HFFc6 (cell line): ENCODE measurements around the gene SH3TC1. TPM values are rescaled to one million over a fixed set of nuclear protein-coding genes. Genes with fewer than 3 reads are reported as not detected.

ENCODE experiments used
- DNase-seq: peaks from one replicate; pipeline ENCODE4 v3.0.0-alpha.2; 2018
- H3K27ac Mint-ChIP-seq: 2 replicates; pipeline ENCODE4 v1.8.0; 2020; ENCODE audit warnings: mild to moderate bottlenecking, mixed read lengths
- H3K27me3 Mint-ChIP-seq: 2 replicates; pipeline ENCODE4 v1.8.0; 2021; ENCODE audit warnings: mild to moderate bottlenecking, moderate library complexity, mixed read lengths; ENCODE audit not compliant: insufficient read depth
- H3K36me3 Mint-ChIP-seq: 2 replicates; pipeline ENCODE4 v1.8.0; 2021; ENCODE audit warnings: low read depth, mixed read lengths
- H3K4me1 Mint-ChIP-seq: 2 replicates; pipeline ENCODE4 v1.8.0; 2020; ENCODE audit warnings: low read depth, mixed read lengths
- H3K4me3 Mint-ChIP-seq: 2 replicates; pipeline ENCODE4 v1.8.0; 2020; ENCODE audit warnings: mild to moderate bottlenecking, moderate library complexity, mixed read lengths
- H3K9me3 Mint-ChIP-seq: 2 replicates; pipeline ENCODE4 v1.8.0; 2020; ENCODE audit warnings: mild to moderate bottlenecking, mixed read lengths
- total RNA-seq, 6 experiments: library from RNA; stranded (reverse); fragmentation: NEBNext Ultra II Directional; extraction: Animal tissue kit (Norgen Biotek cat#: 25700); gene quantifications; 2 replicates in 1 of 6; 3 replicates in 5 of 6; pipeline ENCODE4 v1.2.3, GENCODE V29; 2021
- TF ChIP-seq, protein P1 (sequence below): fragments of 200-600 bp; sonication (generic); IDR thresholded peaks from 2 replicates; pipeline ENCODE4 v1.5.0; 2021; ENCODE audit warnings: antibody characterized with exemption, mild to moderate bottlenecking

Gene SH3TC1
- total RNA-seq, 6 experiments from 2014 or later = 0.34 to 1.4 (median 0.86) TPM

DNA sequence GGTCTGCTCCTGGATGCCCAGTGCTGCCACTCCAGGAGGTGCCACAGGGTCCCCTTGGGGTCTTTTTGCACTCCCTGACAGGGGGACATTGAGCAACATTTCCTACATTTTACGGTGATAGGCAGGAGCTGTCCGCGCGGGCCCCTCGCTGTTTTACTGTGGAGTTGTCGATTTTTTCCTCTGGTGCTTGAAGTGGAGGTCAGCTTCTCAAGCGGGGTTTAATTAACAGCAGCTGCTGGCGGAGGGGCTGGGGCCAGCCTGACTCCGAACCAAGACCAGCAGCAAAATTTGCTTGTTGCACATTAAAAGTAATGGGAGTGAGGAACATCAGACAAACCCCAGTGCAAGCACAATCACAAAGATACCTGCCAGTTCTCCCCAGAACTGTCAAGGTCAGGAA, 13.2 kb upstream of the SH3TC1 start:
- no peak overlapping the region for H3K4me3 Mint-ChIP-seq
- TF ChIP-seq, protein P1, sequence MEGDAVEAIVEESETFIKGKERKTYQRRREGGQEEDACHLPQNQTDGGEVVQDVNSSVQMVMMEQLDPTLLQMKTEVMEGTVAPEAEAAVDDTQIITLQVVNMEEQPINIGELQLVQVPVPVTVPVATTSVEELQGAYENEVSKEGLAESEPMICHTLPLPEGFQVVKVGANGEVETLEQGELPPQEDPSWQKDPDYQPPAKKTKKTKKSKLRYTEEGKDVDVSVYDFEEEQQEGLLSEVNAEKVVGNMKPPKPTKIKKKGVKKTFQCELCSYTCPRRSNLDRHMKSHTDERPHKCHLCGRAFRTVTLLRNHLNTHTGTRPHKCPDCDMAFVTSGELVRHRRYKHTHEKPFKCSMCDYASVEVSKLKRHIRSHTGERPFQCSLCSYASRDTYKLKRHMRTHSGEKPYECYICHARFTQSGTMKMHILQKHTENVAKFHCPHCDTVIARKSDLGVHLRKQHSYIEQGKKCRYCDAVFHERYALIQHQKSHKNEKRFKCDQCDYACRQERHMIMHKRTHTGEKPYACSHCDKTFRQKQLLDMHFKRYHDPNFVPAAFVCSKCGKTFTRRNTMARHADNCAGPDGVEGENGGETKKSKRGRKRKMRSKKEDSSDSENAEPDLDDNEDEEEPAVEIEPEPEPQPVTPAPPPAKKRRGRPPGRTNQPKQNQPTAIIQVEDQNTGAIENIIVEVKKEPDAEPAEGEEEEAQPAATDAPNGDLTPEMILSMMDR = no peak
- H3K27ac Mint-ChIP-seq = no peak overlapping the region
- H3K4me1 Mint-ChIP-seq = peaks cover 39% of the 10 kb centered on the region
- H3K36me3 Mint-ChIP-seq = no peaks in the 10 kb centered on the region; the same call in 1 of the 2 replicates
- peaks cover 12% of the 10 kb centered on the region for H3K27me3 Mint-ChIP-seq
- no peak for DNase-seq
- no peaks in the 10 kb centered on the region for H3K9me3 Mint-ChIP-seq

DNA sequence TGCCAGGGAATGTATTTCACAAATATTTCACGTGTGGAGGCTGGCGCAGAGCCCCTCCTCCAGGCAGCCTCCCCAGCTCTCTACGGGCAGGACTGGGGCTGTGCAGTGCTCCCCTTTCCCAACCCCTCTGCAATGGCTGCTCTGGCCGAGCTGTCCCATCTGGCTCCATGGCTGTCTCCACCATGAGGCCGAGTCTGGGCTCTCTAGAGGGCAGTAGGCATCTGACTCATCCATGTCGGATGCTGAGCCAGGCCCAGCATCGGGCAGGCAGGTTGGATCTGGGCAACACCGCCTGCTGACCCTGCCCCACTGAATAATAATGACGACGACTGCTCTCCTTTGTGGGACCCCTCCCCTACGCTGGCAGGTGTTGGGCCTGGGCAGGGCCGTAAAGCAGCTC, 11.0 kb upstream of the SH3TC1 start:
- no peak for DNase-seq
- TF ChIP-seq, protein P1 = no peak
- Mint-ChIP-seq H3K36me3 (no peaks in the 10 kb centered on the region; the same call in 1 of the 2 replicates), H3K9me3 (no peaks in the 10 kb centered on the region), H3K27ac (no peak overlapping the region), H3K27me3 (peaks cover 12% of the 10 kb centered on the region), H3K4me1 (peaks cover 45% of the 10 kb centered on the region), H3K4me3 (no peak overlapping the region)

DNA sequence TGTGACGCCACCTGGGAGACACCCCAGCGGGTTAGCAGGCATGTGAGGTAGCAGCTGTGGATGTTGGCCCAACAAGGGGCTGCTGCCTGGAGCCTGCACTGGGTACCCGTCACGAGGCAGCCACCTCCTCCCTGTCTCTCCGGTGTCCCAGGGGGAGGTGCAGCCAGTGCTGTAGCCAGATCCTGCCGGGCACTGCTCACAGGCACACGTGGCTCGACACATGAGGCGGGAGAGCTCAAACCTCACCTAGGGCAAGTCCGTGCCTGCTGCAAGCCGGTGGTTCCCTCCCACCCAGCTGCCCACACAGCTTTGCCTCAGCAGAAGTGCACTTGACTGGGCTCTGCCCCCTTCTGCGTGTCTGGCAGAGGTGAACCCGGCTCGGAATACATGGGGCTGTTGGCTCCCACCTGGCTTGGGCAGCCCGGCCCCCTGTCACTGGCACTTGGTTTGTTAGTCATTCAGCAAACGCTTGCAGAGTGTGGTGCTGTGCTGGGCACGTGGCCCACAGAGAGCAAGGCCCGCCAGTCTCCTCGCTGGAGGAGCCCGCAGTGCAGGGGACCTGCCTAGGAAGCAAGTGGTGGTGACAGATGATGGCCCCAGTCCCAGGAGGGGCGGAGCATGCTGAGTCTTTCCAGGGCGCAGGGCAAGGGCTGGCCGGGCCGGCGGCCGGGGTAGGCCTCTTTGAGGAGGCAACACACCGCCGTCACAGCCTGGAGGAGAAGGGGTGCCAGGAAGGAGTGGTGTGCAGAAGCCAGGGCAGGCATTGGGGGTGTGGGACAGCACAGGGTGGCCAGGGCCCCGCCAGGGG, 10.1 kb upstream of the SH3TC1 start:
- Mint-ChIP-seq H3K27ac (no peak overlapping the region), H3K9me3 (no peaks in the 10 kb centered on the region), H3K4me3 (no peak overlapping the region), H3K36me3 (no peaks in the 10 kb centered on the region; the same call in 1 of the 2 replicates), H3K27me3 (peaks cover 16% of the 10 kb centered on the region), H3K4me1 (peaks cover 37% of the 10 kb centered on the region)
- DNase-seq = no peak
- TF ChIP-seq, protein P1 = no peak

DNA sequence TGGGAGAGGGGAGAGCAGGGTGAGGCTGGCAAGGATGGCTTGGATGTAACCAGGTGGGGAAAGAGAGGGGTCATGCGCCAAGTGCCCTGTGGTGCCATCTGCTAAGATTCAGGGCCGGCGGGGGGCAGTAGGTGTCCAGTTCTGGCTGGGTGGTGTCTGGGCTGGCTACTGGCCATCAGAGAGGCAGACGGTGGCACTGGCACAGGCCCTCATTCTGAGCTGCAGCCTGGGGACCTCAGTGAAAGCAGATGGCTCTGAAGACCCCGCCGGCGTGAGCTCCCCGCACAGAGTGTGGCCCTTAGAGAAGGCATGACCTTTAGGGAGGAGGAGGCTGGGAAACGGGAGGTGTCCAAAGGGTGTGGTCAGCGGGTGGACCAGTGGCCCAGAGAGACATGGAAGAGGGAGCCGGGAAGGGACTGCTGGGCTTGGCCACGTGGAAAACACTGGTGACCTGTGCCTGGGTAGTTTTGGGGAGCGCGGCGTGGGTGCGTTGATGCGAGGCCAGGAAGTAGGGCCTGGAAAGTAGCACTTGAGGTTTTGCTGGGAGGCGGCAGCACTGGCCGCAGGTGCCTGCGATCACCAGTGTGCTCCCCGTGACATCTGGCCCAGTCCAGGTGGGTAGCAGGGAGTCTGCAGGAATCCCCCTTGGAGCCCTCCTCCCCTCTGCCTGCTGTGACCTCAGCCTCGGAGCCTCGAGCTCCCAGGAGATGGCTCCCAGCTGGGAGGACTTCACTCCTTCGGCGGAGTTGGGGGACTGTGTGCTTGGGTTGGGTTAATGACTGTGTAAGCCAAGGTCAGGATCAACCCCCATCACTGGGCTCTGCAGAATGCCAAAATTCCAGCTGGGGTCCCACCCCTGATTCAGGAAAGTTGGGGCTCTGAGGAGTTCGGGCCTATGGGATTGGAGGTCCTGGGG, 9.3 kb upstream of the SH3TC1 start:
- Mint-ChIP-seq H3K27ac (no peak overlapping the region; the same call in 1 of the 2 replicates), H3K4me3 (no peak overlapping the region), H3K36me3 (no peaks in the 10 kb centered on the region; the same call in 1 of the 2 replicates), H3K27me3 (peaks cover 18% of the 10 kb centered on the region), H3K9me3 (no peaks in the 10 kb centered on the region), H3K4me1 (peaks cover 32% of the 10 kb centered on the region)
- DNase-seq = no peak
- TF ChIP-seq, protein P1 = no peak

DNA sequence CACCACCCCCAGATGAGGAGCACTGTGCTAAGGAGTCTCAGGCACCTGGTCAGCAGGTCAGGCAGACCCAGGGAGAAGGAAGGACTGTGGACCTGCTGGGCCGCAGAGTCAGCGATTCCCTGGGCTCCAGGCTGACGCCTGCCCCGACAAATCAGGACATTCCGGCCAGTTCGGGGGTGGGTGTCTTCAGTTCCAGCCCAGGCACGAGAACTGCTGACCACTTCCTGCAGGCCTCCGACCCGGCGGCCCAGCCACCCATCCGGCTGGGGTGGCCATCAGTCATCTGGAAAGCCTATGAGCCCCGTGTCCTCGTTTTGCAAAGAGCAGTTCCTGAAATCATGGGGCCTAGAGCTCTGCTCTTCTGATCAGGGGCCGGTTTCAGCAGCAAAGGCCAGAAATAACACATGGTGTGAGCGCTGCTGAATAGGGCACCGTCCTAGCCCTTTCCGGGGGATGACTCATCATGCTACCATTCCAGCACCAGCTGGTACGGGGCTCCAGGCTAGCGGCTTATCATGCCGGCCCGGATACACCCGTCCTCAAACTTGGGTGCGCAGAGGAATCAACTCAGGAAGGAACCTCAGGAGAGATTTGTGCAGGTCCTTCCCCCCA, 7.8 kb upstream of the SH3TC1 start:
- peak overlapping the region; percentile 36; the same call in 1 of the 2 replicates for H3K27ac Mint-ChIP-seq
- peaks cover 22% of the 10 kb centered on the region for H3K27me3 Mint-ChIP-seq
- H3K9me3 Mint-ChIP-seq = no peaks in the 10 kb centered on the region
- H3K4me3 Mint-ChIP-seq = no peak overlapping the region; the same call in 1 of the 2 replicates
- no peaks in the 10 kb centered on the region; the same call in 1 of the 2 replicates for H3K36me3 Mint-ChIP-seq
- peaks cover 17% of the 10 kb centered on the region; the same call in 1 of the 2 replicates for H3K4me1 Mint-ChIP-seq
- DNase-seq = no peak
- TF ChIP-seq, protein P1 = no peak
